Skeletal muscle cell (primary cell): ENCODE results near the gene BANP.
"Not testable (repeated sequence)": the region's sequence is repeated elsewhere in the genome, so short reads cannot be mapped to it uniquely, and the experiment has no call there.

Source experiments
- DNase-seq: peaks from one replicate; pipeline ENCODE4 v3.0.0-alpha.2; 2010; ENCODE audit warnings: low read depth
- H3K4me3 ChIP-seq: 2 replicates; pipeline ENCODE4 v1.5.1; 2011; ENCODE audit warnings: low read depth, mild to moderate bottlenecking, control low read depth, low read length, moderate library complexity

Gene BANP

DNA sequence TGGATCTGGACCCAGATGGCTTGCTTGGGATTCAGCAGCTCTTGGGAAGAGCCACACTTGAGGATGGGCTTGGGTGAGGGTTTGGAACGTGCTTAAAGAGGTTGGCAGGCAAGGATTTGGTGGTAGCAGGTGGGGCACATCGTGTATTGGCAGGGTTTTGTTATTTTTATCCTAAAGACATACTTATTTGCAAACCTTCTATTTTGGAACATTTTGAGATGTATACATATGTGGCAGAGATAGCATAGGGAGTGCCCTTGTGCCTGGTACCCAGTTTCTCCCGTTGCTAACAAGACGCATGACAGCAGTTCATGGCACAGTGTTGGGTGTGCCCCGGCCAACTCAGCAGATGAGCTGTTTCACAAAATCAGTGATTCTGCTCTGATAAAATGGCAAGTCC, 9.1 kb downstream of the BANP start:
- DNase-seq, result no peak
- no peak overlapping the region for H3K4me3 ChIP-seq

DNA sequence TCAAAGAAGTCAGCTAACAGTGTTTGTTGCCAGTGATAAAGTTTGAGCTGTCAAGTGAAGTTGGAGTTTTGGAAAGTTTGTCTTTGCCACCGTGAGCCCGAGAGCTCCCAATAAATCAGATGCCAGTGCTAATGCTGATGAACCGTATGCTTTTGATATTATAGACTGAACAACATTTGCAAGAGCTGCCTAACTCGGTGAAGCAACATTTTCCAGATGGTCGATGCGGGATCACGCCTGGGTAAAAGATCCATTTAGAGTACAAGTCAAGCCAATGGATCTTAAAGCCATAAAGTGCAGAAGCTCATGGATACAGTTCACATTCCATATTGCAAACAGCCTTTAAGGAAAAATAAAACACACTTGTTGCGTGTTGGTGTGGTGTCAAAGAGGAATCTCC, 9.6 kb downstream of the BANP start:
- DNase-seq, result no peak
- no peak overlapping the region for H3K4me3 ChIP-seq

DNA sequence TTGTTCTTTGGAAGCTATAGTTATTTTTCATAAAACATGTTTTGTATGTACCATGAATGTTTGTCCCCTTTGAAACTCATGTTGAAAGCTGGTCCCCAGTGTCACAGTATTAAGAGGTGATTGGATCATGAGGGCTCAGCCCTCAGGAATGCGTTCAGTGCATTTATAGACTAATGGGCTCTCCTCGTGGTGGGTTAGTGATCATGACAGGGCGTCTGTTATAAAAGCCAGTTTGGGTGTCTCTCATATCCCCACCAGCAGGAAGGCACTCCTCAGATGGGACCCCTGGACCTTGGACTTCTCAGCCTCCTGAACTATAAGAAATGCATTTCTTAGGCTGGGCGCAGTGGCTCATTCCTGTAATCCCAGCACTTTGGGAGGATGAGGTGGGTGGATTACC, 10.4 kb downstream of the BANP start:
- H3K4me3 ChIP-seq, result no peak overlapping the region
- DNase-seq, result no peak

GRCh38 chr16:87963400-87963799, 12.2 kb downstream of the BANP start:
- H3K4me3 ChIP-seq, result no peak overlapping the region
- peak; percentile 78 for DNase-seq

- peak; percentile 41 for DNase-seq
- no peak overlapping the region for H3K4me3 ChIP-seq
Measured at GRCh38 chr16:87964049-87964659, 12.9 kb downstream of the BANP start.

DNA sequence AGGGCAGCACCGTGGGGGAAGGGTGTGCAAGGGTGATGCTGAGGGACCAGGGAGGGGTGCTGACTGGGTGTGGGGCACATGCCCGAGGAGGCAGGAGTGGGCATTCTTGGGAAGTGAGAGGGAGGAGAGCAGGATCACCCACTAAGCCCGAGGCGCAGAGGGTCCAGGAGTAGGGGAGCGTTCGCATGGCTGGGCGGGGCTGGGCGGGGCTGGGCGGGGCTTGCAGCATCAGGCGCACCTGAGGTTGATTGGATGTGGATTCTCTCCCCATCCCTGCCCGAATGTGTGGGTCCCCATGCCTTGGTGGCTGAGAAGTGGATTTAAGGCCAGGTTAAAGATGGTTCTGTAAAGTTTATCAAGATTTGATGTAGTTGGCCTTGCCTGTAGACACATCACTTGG, 14.2 kb downstream of the BANP start:
- no peak for DNase-seq
- H3K4me3 ChIP-seq, result no peak overlapping the region

DNA sequence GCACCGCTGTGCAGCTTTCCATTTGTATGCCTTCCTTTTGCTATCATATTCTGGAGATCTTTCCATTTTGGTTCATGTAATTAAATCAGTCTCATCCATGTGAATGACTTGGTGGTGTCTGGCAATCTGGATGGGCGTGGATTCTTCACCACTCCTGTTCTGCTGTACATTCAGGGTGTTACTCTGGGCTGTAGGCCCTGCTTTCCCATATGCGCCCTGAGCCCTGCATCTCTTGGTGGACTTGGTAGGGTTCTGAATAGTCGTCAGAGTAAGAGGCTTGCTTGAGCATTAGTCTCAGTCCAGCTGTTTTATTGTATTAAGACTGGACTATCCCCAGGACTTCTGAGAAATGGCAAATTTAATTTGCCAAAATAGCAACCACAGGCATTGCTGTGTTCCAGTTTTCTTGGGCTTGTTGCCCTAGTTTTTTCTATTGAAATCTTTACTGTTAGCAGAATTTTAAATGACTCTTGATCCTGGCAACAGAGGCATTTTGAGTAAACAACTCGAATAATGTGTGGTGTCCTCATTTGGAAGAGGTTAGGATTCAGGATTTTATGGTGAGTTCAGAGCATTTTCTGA, 14.9 kb downstream of the BANP start:
- DNase-seq, result no peak
- H3K4me3 ChIP-seq, result no peak overlapping the region

- DNase-seq, result no peak
- H3K4me3 ChIP-seq, result no peak overlapping the region
Measured at GRCh38 chr16:87966685-87967185, 15.5 kb downstream of the BANP start.

DNA sequence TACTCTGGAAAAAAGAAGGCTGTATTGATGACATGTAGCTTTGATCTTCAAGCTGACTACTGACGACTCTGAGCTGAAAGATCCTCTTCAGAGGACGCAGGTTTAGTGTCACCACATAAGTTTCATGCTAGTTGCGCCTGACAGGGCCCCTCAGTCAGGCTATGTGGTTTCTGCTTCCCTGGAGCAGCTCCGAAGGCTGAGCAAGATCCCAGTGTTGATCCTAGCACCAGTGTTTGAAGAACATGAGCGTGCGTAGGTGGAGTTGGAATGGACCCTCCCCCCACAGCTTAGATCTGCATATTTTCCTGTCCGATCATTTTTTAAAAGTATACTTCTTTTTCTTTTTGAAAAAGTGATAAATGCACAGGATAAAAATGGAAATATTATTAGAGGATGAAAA, 17.3 kb downstream of the BANP start:
- no peak overlapping the region for H3K4me3 ChIP-seq
- DNase-seq, result peak; percentile 54

- no peak for DNase-seq
- H3K4me3 ChIP-seq, result no peak overlapping the region
Measured at GRCh38 chr16:87970186-87970585, 19.0 kb downstream of the BANP start.

GRCh38 chr16:87971933-87972332, 20.7 kb downstream of the BANP start:
- DNase-seq, result no peak
- H3K4me3 ChIP-seq, result no peak overlapping the region

DNA sequence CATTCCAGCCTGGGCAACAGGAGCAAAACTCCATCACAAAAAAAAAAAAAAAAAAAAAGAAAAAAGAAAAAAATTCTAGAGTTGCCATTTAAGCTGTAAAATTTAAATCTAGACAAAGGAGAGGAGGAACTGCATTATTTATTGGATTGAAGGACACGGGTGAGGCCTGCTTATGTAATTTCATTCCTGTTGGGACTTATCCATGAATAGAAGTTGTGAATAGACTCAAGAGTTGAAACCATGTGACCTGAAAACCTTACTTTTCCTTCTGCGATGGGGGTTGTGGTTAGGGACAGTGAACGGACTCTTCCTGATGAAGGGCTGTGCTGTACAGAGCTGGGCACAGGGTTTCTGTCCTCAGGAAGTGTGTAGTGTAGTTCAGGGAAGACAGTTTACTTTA, 22.5 kb downstream of the BANP start:
- DNase-seq, result no peak

DNA sequence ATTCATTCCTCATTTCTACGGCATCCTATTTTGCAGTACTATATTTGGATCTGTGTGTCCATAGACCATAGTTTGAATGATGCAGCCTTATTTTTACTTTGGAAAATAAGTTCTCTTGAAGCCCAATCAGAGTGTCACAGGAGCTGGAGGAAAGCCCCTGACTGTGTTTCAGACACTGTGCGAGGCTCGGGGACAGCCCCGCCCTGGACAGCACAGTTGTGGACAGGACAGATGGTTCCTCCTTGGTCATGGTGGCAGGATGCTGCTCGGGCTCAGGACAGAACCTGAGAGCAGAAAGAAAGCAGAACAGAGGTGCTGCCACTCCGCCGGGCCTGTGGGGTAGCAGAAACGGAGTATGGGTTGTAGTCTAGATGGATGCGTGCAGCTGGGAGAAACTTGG, 22.9 kb downstream of the BANP start:
- no peak overlapping the region for H3K4me3 ChIP-seq
- DNase-seq, result no peak

More for the DNA sequence above, 22.5 kb downstream of the BANP start:
- no peak overlapping the region for H3K4me3 ChIP-seq

DNA sequence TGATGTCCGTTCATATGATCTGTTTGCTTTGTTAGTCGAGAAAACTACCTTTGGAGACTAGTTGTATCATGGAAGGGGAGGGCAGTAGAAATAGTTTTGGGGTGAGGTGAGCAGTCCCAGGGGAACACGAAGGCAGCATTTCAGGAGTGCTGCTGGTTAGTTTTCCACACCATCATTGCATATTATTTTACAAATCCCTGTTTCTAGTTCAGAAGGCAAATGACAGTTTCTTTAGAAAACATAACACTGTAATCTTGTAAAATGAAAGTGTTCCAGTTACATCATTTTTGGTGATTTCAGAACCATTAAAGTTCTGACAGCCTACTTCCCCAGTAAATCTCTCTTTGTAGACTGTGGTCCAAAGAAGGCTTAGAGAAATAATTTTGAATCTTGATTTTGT, 25.4 kb downstream of the BANP start:
- DNase-seq, result no peak
- H3K4me3 ChIP-seq, result no peak overlapping the region

GRCh38 chr16:87978127-87978526, 26.9 kb downstream of the BANP start:
- no peak for DNase-seq
- no peak overlapping the region for H3K4me3 ChIP-seq

GRCh38 chr16:87979352-87979751, 28.1 kb downstream of the BANP start:
- DNase-seq, result no peak
- H3K4me3 ChIP-seq, result no peak overlapping the region

GRCh38 chr16:87979911-87980630, 28.8 kb downstream of the BANP start:
- not testable (repeated sequence) for DNase-seq, H3K4me3 ChIP-seq

GRCh38 chr16:87981376-87981775, 30.1 kb downstream of the BANP start:
- H3K4me3 ChIP-seq, DNase-seq: not testable (repeated sequence)

GRCh38 chr16:87982581-87983041, 31.4 kb downstream of the BANP start:
- H3K4me3 ChIP-seq, result no peak overlapping the region
- DNase-seq, result no peak

DNA sequence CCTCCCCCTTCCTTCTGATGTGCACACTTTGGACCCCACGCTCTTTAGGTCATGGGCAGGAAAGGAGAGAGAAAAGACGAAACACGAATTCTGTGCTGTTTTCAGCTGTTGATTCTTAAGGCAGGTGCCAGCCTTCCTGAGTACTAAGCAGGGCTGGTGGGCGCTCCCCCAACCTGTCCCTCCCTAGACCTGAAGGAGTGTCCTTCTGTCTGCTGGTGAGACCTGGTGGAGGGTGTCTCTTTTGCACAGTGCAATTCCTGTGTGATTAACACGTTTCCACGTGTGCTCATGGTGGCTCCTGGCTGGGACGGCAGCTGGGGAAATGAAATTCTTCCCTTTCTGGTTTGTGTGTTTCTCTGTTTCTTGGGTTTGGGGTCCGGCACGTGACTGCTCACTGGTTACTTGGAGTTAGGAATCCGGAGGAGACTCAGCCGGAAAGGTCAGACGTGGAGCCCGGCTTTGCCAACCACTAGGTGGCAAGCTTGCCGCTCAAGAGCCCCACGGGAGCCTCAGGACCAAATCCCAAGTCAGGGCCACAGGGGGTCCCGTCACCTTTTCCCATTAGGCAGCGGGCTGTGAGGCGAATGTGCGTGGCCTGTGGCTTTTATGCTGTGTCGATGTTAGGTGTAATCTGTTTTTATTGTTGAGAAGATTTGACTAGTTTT, 32.0 kb downstream of the BANP start:
- not testable (repeated sequence) for DNase-seq, H3K4me3 ChIP-seq
